Measurements from ENCODE around the gene IGF2BP2. TPM values are rescaled to one million over a fixed set of nuclear protein-coding genes. Genes with fewer than 3 reads are reported as not detected.

Gene IGF2BP2
- total RNA-seq, 1 donor from 2014 or later: 101 TPM

DNA sequence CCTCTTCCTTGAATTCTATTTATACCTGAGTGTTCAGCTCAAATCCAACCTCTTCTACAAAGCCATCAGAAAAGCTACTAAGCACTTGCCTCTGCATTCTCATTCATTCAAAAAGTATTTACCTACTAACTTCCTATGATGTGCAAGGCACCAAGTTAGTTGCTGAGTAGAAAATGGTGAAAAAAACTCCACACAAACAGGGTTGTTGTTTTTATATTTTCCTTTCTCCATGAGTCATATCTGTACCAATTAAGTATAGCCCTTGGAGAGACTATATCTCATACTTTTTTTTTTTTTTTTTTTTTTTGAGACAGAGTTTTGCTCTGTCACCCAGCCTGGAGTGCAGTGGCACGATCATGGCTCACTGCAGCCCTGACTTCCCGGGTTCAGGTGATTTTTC, 67.7 kb downstream of the IGF2BP2 start:
- Mint-ChIP-seq H3K4me1 (ENCODE audit: unreplicated experiment) (peaks cover 52% of the 10 kb centered on the region), H3K4me3 (ENCODE audit: unreplicated experiment) (no peak overlapping the region), H3K9me3 (ENCODE audit: unreplicated experiment) (peaks cover 7% of the 10 kb centered on the region), H3K27ac (ENCODE audit: unreplicated experiment) (peak overlapping the region; percentile 23), H3K36me3 (ENCODE audit: unreplicated experiment) (peaks cover 21% of the 10 kb centered on the region), H3K27me3 (ENCODE audit: unreplicated experiment) (no peaks in the 10 kb centered on the region)
- TF ChIP-seq, protein P1, sequence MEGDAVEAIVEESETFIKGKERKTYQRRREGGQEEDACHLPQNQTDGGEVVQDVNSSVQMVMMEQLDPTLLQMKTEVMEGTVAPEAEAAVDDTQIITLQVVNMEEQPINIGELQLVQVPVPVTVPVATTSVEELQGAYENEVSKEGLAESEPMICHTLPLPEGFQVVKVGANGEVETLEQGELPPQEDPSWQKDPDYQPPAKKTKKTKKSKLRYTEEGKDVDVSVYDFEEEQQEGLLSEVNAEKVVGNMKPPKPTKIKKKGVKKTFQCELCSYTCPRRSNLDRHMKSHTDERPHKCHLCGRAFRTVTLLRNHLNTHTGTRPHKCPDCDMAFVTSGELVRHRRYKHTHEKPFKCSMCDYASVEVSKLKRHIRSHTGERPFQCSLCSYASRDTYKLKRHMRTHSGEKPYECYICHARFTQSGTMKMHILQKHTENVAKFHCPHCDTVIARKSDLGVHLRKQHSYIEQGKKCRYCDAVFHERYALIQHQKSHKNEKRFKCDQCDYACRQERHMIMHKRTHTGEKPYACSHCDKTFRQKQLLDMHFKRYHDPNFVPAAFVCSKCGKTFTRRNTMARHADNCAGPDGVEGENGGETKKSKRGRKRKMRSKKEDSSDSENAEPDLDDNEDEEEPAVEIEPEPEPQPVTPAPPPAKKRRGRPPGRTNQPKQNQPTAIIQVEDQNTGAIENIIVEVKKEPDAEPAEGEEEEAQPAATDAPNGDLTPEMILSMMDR (IDR thresholded peaks at IDR 0.05): no peak
- no peak for DNase-seq (ENCODE audit: extremely low spot score, unreplicated experiment)

DNA sequence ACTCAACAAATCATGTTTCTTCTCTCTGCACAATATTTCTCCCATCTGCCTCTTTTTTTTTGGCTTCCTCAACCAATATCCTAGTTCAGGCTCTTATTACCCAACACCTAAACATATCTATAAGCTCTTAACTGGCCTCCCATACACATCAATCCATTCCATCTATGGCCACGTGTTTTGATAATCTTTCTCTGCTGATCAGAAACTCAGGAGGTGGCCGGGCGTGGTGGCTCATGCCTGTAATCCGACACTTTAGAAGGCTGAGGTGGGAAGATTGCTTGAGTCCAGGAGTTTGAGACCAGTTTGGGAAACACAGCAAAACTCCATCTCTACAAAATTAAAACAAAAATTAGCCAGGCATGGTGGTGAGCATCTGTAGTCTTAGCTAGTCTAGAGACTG, 68.4 kb downstream of the IGF2BP2 start:
- Mint-ChIP-seq H3K36me3 (ENCODE audit: unreplicated experiment) (peaks cover 21% of the 10 kb centered on the region), H3K27me3 (ENCODE audit: unreplicated experiment) (no peaks in the 10 kb centered on the region)

DNA sequence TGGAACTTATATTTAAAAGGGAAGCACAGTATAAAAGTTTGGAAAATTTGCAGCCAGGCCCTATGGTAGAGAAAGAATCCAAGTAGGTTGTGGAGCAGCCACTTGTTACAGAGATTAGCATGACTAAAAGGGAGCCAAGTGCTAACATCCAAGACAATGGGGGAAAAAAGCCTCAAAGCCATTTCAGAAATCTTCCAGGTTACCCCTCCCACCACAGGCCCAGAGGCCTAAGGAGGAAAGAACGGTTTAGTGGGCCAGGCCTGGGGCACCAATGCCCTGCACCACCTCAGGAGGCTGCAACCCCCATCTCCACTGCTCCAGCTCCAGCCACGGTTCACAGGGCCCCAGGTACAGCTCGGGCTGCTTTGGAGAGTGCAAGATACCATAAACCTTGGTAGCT, 69.9 kb downstream of the IGF2BP2 start:
- Mint-ChIP-seq H3K9me3 (ENCODE audit: unreplicated experiment) (peaks cover 7% of the 10 kb centered on the region), H3K4me3 (ENCODE audit: unreplicated experiment) (no peak overlapping the region), H3K36me3 (ENCODE audit: unreplicated experiment) (peaks cover 21% of the 10 kb centered on the region), H3K4me1 (ENCODE audit: unreplicated experiment) (peaks cover 34% of the 10 kb centered on the region), H3K27ac (ENCODE audit: unreplicated experiment) (no peak overlapping the region), H3K27me3 (ENCODE audit: unreplicated experiment) (no peaks in the 10 kb centered on the region)
- no peak for DNase-seq (ENCODE audit: extremely low spot score, unreplicated experiment)
- TF ChIP-seq, protein P1 (IDR thresholded peaks at IDR 0.05): no peak

More for the DNA sequence above, 68.4 kb downstream of the IGF2BP2 start:
- Mint-ChIP-seq H3K4me1 (ENCODE audit: unreplicated experiment) (peaks cover 50% of the 10 kb centered on the region), H3K9me3 (ENCODE audit: unreplicated experiment) (peaks cover 7% of the 10 kb centered on the region), H3K4me3 (ENCODE audit: unreplicated experiment) (no peak overlapping the region), H3K27ac (ENCODE audit: unreplicated experiment) (no peak overlapping the region)
- no peak for DNase-seq (ENCODE audit: extremely low spot score, unreplicated experiment)
- TF ChIP-seq, protein P1 (IDR thresholded peaks at IDR 0.05): no peak

DNA sequence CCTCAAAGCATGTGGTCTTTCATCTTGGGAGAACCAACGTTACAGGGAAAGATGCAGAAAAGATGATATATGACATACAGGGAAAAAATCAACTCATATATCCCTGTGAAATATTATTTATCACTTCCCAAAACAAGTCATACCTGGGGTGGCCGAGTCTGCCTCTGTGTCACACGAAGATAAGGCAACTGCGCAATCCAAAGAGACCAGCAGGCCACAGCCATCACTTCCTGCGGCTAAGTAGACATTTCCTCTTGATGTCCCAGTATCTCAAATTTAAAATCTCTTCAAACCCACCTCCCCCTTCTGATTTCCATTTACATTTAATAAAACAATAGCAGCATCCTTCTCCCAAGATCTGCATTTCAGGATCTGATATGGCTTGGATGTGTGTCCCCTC, 71.5 kb downstream of the IGF2BP2 start:
- DNase-seq (ENCODE audit: extremely low spot score, unreplicated experiment): no peak
- no peaks in the 10 kb centered on the region for H3K27me3 Mint-ChIP-seq (ENCODE audit: unreplicated experiment)
- no peak overlapping the region for H3K27ac Mint-ChIP-seq (ENCODE audit: unreplicated experiment)
- H3K9me3 Mint-ChIP-seq (ENCODE audit: unreplicated experiment): peaks cover 7% of the 10 kb centered on the region
- H3K36me3 Mint-ChIP-seq (ENCODE audit: unreplicated experiment): peaks cover 24% of the 10 kb centered on the region
- peaks cover 24% of the 10 kb centered on the region for H3K4me1 Mint-ChIP-seq (ENCODE audit: unreplicated experiment)
- H3K4me3 Mint-ChIP-seq (ENCODE audit: unreplicated experiment): no peak overlapping the region
- TF ChIP-seq, protein P1 (IDR thresholded peaks at IDR 0.05): no peak

- Mint-ChIP-seq H3K9me3 (ENCODE audit: unreplicated experiment) (peaks cover 7% of the 10 kb centered on the region), H3K36me3 (ENCODE audit: unreplicated experiment) (peaks cover 13% of the 10 kb centered on the region), H3K4me3 (ENCODE audit: unreplicated experiment) (no peak overlapping the region), H3K4me1 (ENCODE audit: unreplicated experiment) (peaks cover 18% of the 10 kb centered on the region), H3K27ac (ENCODE audit: unreplicated experiment) (no peak overlapping the region), H3K27me3 (ENCODE audit: unreplicated experiment) (no peaks in the 10 kb centered on the region)
- no peak for DNase-seq (ENCODE audit: extremely low spot score, unreplicated experiment)
- TF ChIP-seq, protein P1 (IDR thresholded peaks at IDR 0.05): no peak
Measured at GRCh38 chr3:185750702-185751101, 74.1 kb downstream of the IGF2BP2 start.

Measured in osteocyte (in vitro differentiated cells).